DND-41 (cell line): ENCODE results near the gene EVL.

Experiments
- ATAC-seq: fragments of 200-7000 bp; cut with Tn5 transposase; 3 replicates; pipeline ENCODE4 v1.9.1; 2021; ENCODE audit warnings: low read depth; ENCODE audit not compliant: insufficient read depth
- DNase-seq: peaks from one replicate; pipeline ENCODE4 v3.0.0-alpha.2; 2020
- H2AFZ ChIP-seq: 2 replicates; pipeline ENCODE4 v1.6.0; 2012; ENCODE audit warnings: low read depth, low read length
- H3K27ac ChIP-seq: 2 replicates; pipeline ENCODE4 v1.5.1; 2012; ENCODE audit warnings: low read length, inconsistent platforms
- H3K27me3 ChIP-seq: fragments of 200-600 bp; sonication (generic); 2 replicates; pipeline ENCODE4 v1.6.0; 2012; ENCODE audit warnings: low read length, mild to moderate bottlenecking, inconsistent platforms; ENCODE audit not compliant: insufficient read depth, poor library complexity
- H3K36me3 ChIP-seq: 2 replicates; pipeline ENCODE4 v1.5.1; 2012; ENCODE audit warnings: low read length, inconsistent platforms; ENCODE audit not compliant: insufficient read depth
- H3K4me1 ChIP-seq: 2 replicates; pipeline ENCODE4 v1.5.1; 2012; ENCODE audit warnings: mild to moderate bottlenecking, low read length; ENCODE audit not compliant: insufficient read depth
- H3K4me2 ChIP-seq: 2 replicates; pipeline ENCODE4 v1.6.0; 2012; ENCODE audit warnings: mild to moderate bottlenecking, moderate library complexity, low read length, inconsistent platforms; ENCODE audit not compliant: insufficient read depth
- H3K4me3 ChIP-seq, 2 experiments: fragments of 200-600 bp in 1 of 2; shearing (Covaris generic) in 1 of 2; 2 replicates each; pipeline ENCODE4 v1.5.1; 2012 to 2016; ENCODE audit warnings: inconsistent platforms in 2 of 2, low read length in 2 of 2, mild to moderate bottlenecking in 2 of 2, low read depth in 1 of 2, moderate library complexity in 1 of 2
- H3K79me2 ChIP-seq: 2 replicates; pipeline ENCODE4 v1.6.0; 2012; ENCODE audit warnings: low read length, inconsistent platforms; ENCODE audit not compliant: insufficient read depth
- H3K9ac ChIP-seq: 2 replicates; pipeline ENCODE4 v1.6.0; 2012; ENCODE audit warnings: low read depth, mild to moderate bottlenecking, inconsistent platforms, low read length, moderate library complexity
- H3K9me3 ChIP-seq: 2 replicates; pipeline ENCODE4 v1.5.1; 2012; ENCODE audit warnings: low read length, moderate library complexity, mild to moderate bottlenecking, inconsistent platforms; ENCODE audit not compliant: insufficient read depth, severe bottlenecking
- H4K20me1 ChIP-seq: 2 replicates; pipeline ENCODE4 v1.6.0; 2012; ENCODE audit warnings: low read length; ENCODE audit not compliant: insufficient read depth
- EZH2 ChIP-seq: IDR thresholded peaks from 3 replicates; pipeline ENCODE4 v1.6.1; 2012; ENCODE audit warnings: borderline replicate concordance, low read depth, mild to moderate bottlenecking, moderate library complexity, low read length, inconsistent platforms; ENCODE audit not compliant: severe bottlenecking
- TF ChIP-seq, protein P1 (sequence below): IDR thresholded peaks from 2 replicates; pipeline ENCODE4 v1.5.1; 2012; ENCODE audit warnings: borderline replicate concordance, low read length, moderate library complexity, mild to moderate bottlenecking; ENCODE audit not compliant: poor library complexity, severe bottlenecking; ENCODE audit errors: extremely low read depth

Gene EVL

GRCh38 chr14:100138955-100139354 lies 73.7 kb downstream of the EVL start:
- Histone ChIP-seq H3K4me3 (no peak overlapping the region), H3K9me3 (no peaks in the 10 kb centered on the region), H2AFZ (no peak overlapping the region), H3K79me2 (peaks cover 10% of the 10 kb centered on the region), H3K27ac (peak overlapping the region; percentile 26; the same call in 1 of the 2 replicates), H3K4me1 (no peaks in the 10 kb centered on the region; the same call in 1 of the 2 replicates), H3K4me2 (no peak overlapping the region), H3K9ac (no peak overlapping the region), H3K36me3 (peaks cover 100% of the 10 kb centered on the region), H3K27me3 (no peaks in the 10 kb centered on the region), H4K20me1 (peaks cover 58% of the 10 kb centered on the region)
- ATAC-seq (0 out of 3 replicates have a peak, but pooled peaks have one; percentile 4), DNase-seq (no peak)
- TF ChIP-seq, protein P1, sequence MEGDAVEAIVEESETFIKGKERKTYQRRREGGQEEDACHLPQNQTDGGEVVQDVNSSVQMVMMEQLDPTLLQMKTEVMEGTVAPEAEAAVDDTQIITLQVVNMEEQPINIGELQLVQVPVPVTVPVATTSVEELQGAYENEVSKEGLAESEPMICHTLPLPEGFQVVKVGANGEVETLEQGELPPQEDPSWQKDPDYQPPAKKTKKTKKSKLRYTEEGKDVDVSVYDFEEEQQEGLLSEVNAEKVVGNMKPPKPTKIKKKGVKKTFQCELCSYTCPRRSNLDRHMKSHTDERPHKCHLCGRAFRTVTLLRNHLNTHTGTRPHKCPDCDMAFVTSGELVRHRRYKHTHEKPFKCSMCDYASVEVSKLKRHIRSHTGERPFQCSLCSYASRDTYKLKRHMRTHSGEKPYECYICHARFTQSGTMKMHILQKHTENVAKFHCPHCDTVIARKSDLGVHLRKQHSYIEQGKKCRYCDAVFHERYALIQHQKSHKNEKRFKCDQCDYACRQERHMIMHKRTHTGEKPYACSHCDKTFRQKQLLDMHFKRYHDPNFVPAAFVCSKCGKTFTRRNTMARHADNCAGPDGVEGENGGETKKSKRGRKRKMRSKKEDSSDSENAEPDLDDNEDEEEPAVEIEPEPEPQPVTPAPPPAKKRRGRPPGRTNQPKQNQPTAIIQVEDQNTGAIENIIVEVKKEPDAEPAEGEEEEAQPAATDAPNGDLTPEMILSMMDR: no peak
- no peak for TF ChIP-seq EZH2

DNA sequence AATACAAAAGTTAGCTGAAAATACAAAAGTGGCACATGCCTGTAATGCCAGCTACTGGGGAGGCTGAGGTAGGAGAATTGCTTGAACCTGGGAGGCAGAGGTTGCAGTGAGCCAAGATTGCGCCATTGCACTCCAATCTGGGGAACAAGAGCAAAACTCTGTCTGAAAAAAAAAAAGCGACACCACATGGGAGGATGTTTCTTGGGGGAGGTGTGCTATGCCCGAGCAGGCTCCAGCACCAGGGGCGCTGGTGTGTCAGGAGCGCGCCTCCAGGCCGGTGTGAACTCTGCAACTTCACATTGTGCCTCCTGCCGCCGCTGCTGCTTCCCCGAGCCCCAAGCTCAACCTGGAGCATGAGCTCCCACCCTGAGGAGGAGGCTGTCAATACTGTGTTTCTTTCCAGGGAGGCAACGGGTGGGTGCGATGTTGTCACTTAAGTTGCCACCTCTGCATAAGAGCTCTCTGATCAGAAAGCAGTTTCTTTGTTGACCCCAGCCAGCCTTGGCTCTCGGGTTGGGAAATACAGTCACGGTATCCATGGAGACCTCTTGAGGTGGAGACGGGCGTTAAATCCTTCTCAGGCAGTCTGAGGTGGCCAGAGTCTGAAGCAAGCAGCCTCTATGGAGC lies 75.3 kb downstream of the EVL start:
- Histone ChIP-seq H3K4me3 (no peak overlapping the region), H2AFZ (no peak overlapping the region), H3K79me2 (peaks cover 5% of the 10 kb centered on the region), H3K27me3 (no peaks in the 10 kb centered on the region), H3K27ac (no peak overlapping the region), H3K9me3 (no peaks in the 10 kb centered on the region), H3K9ac (no peak overlapping the region), H3K36me3 (peaks cover 100% of the 10 kb centered on the region), H4K20me1 (peaks cover 53% of the 10 kb centered on the region), H3K4me1 (peaks cover 5% of the 10 kb centered on the region; the same call in 1 of the 2 replicates), H3K4me2 (no peak overlapping the region)
- no peak for DNase-seq
- no peak for TF ChIP-seq EZH2
- TF ChIP-seq, protein P1: no peak
- no peak for ATAC-seq

DNA sequence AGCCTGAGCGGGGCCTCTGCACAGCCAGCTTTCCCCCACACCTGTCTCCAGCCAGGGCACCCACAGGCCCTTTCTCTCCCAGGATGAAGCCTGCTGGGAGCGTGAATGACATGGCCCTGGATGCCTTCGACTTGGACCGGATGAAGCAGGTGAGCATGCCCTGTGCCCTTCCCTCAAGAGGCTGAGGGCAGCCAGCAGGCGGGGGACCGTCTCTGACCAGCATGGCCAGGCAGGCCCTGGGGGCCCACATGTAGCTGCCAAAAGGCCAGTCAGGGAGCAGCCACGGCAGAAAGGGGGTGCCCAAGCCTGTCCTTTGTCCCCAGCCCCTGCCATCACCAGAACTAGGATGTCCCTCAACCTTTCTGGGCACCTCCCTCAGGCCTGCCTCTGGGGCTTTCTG lies 75.9 kb downstream of the EVL start:
- Histone ChIP-seq H3K4me3 (no peak overlapping the region), H3K36me3 (peaks cover 99% of the 10 kb centered on the region), H3K4me2 (no peak overlapping the region), H3K27ac (no peak overlapping the region), H3K9ac (no peak overlapping the region), H3K27me3 (no peaks in the 10 kb centered on the region), H3K4me1 (peaks cover 10% of the 10 kb centered on the region; the same call in 1 of the 2 replicates), H3K79me2 (peaks cover 5% of the 10 kb centered on the region), H2AFZ (no peak overlapping the region), H3K9me3 (no peaks in the 10 kb centered on the region), H4K20me1 (peaks cover 57% of the 10 kb centered on the region)
- ATAC-seq: no peak
- TF ChIP-seq EZH2: no peak
- TF ChIP-seq, protein P1: no peak
- no peak for DNase-seq
